Activated CD8-positive, alpha-beta memory T cell treated with anti-CD3 and anti-CD28 coated beads for 24 hours (primary cell): Measurements from ENCODE around the gene ANKMY1.

Experiments
- DNase-seq: peaks from one replicate; pipeline ENCODE4 v3.0.0-alpha.2; 2020

Gene ANKMY1

DNA sequence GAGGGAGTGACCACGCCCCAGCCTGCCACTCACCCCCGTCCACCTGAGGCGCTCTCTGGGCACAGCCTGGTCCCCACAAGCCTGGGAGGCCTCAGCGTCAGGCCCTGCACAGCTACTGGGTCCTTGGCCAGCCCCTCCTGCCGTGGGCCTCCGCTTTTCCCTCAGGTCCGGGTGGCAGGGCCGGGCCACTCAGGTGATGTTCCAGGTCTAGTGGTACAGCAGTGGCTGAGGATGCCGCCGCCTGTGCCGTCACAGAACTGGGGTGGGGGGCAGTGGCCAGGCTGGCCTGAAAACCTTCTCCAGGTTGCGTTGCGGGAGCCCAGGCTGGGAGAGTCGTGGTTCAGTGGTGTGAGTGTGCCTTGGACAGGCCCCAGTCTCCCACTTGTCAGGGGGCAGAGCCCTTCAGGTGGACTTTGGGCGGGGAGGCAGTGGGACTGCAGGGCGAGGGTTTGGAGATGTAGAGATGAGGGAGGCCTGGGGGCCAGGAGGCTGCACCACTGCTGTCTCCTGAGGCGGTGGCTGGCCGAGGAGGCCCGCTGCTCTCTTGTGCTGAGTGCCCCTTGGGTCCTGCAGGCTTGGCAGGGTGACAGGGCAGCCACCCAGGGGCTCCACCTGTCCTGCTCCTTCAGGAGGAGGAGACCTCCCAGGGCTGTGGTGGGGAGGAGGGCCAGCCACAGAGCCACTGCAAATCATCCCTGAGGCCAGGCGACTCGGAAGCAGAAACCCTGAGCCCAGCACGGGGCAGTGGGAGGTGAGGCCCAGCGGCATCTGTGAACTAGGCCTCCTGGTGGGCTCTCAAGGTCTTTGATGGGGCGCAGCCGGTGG, 114.7 kb downstream of the ANKMY1 start:
- no peak for DNase-seq

DNA sequence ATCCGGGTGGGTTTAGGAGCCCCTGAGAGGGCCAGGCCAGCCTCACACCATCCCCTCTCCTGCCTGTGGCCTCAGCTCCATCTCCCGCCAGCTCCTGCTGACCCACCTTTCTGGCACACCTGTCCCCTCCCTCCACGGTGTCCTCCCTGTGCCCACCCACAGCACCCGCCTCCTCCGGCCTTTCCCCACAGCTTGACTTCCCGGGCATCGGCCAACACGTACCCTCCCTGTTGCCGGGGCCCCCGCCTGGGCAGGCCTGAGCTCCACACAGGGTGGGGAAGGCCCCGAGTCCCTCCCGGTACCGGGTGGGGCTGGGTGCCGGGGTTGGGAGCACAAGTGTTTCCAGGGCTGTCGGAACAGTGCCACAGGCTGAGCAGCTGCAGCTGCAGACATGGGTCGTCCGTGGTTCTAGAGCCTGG, 115.8 kb downstream of the ANKMY1 start:
- no peak for DNase-seq

GRCh38 chr2:240441326-240441992, 116.3 kb downstream of the ANKMY1 start:
- no peak for DNase-seq

DNA sequence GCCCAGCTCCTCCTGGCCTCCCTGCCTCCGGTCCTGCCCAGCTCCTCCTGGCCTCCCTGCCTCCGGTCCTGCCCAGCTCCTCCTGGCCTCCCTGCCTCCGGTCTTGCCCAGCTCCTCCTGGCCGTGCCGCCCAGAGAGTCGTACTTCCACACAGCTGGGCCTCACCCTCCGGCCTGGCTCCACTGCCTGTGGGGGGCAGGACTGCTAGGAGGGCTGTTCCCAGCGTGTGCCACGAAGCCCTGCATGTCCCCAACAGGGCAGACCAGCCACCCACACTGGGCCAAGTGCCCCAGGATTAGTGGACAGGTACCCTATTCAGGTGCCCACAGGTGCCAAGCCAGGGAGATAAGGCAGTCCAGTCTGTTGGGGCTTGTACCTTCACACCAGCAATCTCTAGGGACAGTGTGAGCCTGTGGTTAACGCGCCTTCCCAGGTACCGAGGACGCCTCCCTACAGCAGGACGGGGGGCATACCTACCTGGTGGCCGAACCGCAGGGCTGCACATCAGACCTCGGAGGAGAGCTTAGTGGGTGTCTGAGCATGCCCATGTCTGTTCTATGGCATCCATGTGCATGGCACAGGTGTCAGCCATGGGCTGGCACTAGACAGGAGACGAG, 117.0 kb downstream of the ANKMY1 start:
- no peak for DNase-seq

- DNase-seq, result no peak
Observed at GRCh38 chr2:240440251-240440650, 117.5 kb downstream of the ANKMY1 start.

GRCh38 chr2:240439698-240440151, 118.1 kb downstream of the ANKMY1 start:
- DNase-seq, result no peak

- DNase-seq, result no peak
Observed at GRCh38 chr2:240438810-240439697, 118.7 kb downstream of the ANKMY1 start.

DNA sequence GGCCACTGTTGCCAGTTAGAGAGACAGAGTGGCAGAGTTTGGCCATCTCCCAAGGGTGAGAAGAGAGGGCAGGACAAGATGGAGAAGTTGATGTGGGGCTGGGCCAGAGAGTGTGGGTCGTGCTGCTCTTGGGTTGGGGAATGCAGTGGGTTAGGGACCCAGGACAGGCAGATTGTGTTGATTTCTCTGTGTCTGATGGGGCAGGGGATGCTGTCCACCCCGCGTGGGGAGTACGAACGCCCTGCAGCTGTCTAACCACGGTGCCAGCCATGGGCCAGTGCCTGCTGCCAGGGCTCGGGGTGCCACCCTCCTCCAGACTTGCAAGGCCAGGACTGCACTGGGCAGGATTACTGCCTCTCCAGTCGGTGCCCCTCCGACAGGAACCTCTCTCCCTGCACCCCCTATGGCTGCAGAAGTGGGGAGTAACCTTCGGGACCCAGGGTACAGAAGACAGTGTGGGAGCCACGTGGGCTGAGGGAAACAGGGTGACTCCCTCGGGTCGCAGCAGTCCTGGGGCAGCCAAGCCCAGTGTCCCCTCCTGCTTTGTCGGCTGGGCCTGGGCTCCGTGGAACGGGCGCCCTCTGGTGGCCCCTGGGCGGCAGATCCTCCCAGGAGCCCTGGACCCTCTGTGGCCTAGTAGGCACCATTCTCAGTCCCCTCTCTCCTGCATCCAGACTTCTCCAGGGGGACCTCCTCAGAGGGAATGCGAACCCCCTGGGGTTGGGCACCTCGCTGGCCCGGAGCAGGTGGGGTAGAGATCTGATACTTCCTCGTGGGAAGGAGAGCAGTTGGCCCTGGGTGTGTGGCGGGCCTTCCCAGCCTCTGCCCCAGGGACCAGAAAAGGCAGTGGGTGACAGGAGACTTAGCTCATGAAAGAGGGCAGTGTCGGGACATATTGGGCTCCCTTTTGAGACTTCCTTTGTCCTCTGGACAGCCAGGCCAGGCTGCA, 119.7 kb downstream of the ANKMY1 start:
- peak; percentile 89 for DNase-seq

DNA sequence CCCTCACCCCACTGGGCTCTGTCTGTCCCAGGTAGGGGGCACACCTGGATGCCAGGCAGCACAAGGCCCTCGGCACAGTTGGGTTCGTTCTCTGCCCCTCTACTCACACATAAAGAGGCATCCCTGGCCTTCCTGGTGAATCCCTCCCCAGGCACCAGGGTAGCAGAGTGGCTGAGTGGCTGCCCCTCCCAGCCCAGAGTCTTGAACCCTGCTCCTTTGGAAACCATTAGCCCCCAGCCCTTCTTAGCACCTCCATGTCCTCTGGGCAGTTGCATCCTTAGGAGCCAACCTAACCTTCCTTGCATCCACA, 120.3 kb downstream of the ANKMY1 start:
- no peak for DNase-seq

- DNase-seq, result no peak
Observed at GRCh38 chr2:240436683-240437550, 120.9 kb downstream of the ANKMY1 start.

GRCh38 chr2:240435948-240436682, 121.7 kb downstream of the ANKMY1 start:
- peak; percentile 69 for DNase-seq

- no peak for DNase-seq
Observed at GRCh38 chr2:240435457-240435947, 122.3 kb downstream of the ANKMY1 start, which contains the start of gene GPC1. TSS of gene GPC1 (plus strand) at chr2:240435663. CDS start at chr2:240435919, 256 bp downstream.

- peak; percentile 93 for DNase-seq
Observed at GRCh38 chr2:240434728-240435456, 122.9 kb downstream of the ANKMY1 start.

- no peak for DNase-seq
Observed at GRCh38 chr2:240433973-240434727, 123.6 kb downstream of the ANKMY1 start.

GRCh38 chr2:240432820-240433801, 124.7 kb downstream of the ANKMY1 start:
- DNase-seq, result no peak

- DNase-seq, result peak; percentile 47
Observed at GRCh38 chr2:240432430-240432819, 125.4 kb downstream of the ANKMY1 start.
